Measurements from ENCODE around the gene SLC6A3.
A peak's percentile ranks its signal among the peaks of the same experiment; 100 is the strongest.

SLC6A3 gene

DNA sequence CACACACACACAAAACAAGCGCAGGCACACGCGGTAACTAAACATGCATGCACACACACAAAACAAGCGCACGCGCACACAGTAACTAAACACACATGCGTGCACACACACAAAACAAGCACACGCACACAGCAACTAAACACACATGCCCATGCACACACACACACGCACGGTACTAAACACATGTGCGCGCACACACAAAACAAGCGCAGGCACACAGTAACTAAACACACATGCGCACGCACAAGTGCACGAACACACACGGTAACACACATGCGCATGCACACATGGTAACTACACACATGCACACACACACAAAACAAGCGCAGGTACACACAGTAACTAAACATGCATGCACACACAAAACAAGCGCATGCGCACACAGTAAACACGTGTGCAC lies 19.9 kb upstream of the SLC6A3 start:
- Histone ChIP-seq H3K79me2 (ENCODE audit: control insufficient read depth, insufficient read depth, low read length, poor library complexity) (no peaks in the 10 kb centered on the region), H3K4ac (ENCODE audit: low read depth, low read length) (no peak overlapping the region), H2BK5ac (ENCODE audit: low read depth, low read length, poor library complexity) (no peak overlapping the region), H3K4me3 (ENCODE audit: low read depth, low read length) (peak overlapping the region; percentile 6), H2BK12ac (ENCODE audit: low read length) (no peak overlapping the region), H4K91ac (ENCODE audit: low read depth, low read length) (no peak overlapping the region), H2AK5ac (ENCODE audit: low read length) (no peak overlapping the region), H3K4me2 (ENCODE audit: low read length) (no peak overlapping the region), H3K27me3 (ENCODE audit: insufficient read depth, low read length) (no peaks in the 10 kb centered on the region), H4K8ac (ENCODE audit: low read depth, low read length) (no peak overlapping the region), H3K36me3 (ENCODE audit: control insufficient read depth in 1 of 2, insufficient read depth in 2 of 2, low read length in 2 of 2) (peaks cover 85 to 90% of the 10 kb centered on the region in 2 experiments), H2AFZ (ENCODE audit: insufficient read depth, low read length, poor library complexity) (no peak overlapping the region), H3K79me1 (ENCODE audit: low read length) (no peaks in the 10 kb centered on the region), H3K9me3 (ENCODE audit: insufficient read depth, low read depth, low read length) (peaks cover 16% of the 10 kb centered on the region), H3K9ac (ENCODE audit: low read length) (no peak overlapping the region), H3K14ac (ENCODE audit: low read length) (no peak overlapping the region), H4K12ac (ENCODE audit: low read depth, low read length) (no peak overlapping the region), H3K18ac (ENCODE audit: low read length) (no peak overlapping the region), H3K4me1 (ENCODE audit: control insufficient read depth in 1 of 2, insufficient read depth in 2 of 2, low read length in 2 of 2) (no peaks in the 10 kb centered on the region), H2BK120ac (ENCODE audit: insufficient read depth, low read length, poor library complexity) (no peak overlapping the region), H3K27ac (ENCODE audit: low read depth, low read length) (no peak overlapping the region), H3K23ac (ENCODE audit: low read length) (no peak overlapping the region)
- no CpG with 5 or more reads among the region's 22 CpGs for WGBS (ENCODE audit: extremely low coverage, insufficient coverage, insufficient read length)
- DNase-seq, result no peak

DNA sequence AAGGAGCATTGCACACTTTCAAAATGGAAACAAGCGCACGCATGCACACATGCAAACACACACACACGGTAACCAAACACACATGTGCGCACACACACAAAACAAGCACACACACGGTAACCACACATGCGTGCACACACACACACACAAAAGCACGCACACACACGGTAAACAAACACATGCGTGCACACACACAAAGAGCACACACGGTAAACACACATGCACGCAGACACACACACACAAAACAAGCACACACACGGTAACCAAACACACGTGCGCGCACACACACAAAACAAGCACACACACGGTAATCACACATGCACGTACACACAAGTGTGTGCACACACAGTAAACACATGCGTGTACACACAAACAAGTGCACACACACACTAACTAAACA lies 19.3 kb upstream of the SLC6A3 start:
- Histone ChIP-seq H4K12ac (ENCODE audit: low read depth, low read length) (no peak overlapping the region), H3K14ac (ENCODE audit: low read length) (no peak overlapping the region), H2AK5ac (ENCODE audit: low read length) (no peak overlapping the region), H2AFZ (ENCODE audit: insufficient read depth, low read length, poor library complexity) (no peak overlapping the region), H3K36me3 (ENCODE audit: control insufficient read depth in 1 of 2, insufficient read depth in 2 of 2, low read length in 2 of 2) (peaks cover 83 to 91% of the 10 kb centered on the region in 2 experiments), H3K4me1 (ENCODE audit: control insufficient read depth in 1 of 2, insufficient read depth in 2 of 2, low read length in 2 of 2) (no peaks in the 10 kb centered on the region), H3K9ac (ENCODE audit: low read length) (no peak overlapping the region), H2BK120ac (ENCODE audit: insufficient read depth, low read length, poor library complexity) (no peak overlapping the region), H3K4ac (ENCODE audit: low read depth, low read length) (no peak overlapping the region), H3K79me1 (ENCODE audit: low read length) (no peaks in the 10 kb centered on the region), H3K79me2 (ENCODE audit: control insufficient read depth, insufficient read depth, low read length, poor library complexity) (no peaks in the 10 kb centered on the region), H3K4me2 (ENCODE audit: low read length) (no peak overlapping the region), H2BK12ac (ENCODE audit: low read length) (no peak overlapping the region), H3K23ac (ENCODE audit: low read length) (no peak overlapping the region), H2BK5ac (ENCODE audit: low read depth, low read length, poor library complexity) (no peak overlapping the region), H3K4me3 (ENCODE audit: low read depth, low read length) (no peak overlapping the region), H3K9me3 (ENCODE audit: insufficient read depth, low read depth, low read length) (peaks cover 18% of the 10 kb centered on the region), H3K27me3 (ENCODE audit: insufficient read depth, low read length) (no peaks in the 10 kb centered on the region), H4K91ac (ENCODE audit: low read depth, low read length) (no peak overlapping the region), H4K8ac (ENCODE audit: low read depth, low read length) (no peak overlapping the region), H3K27ac (ENCODE audit: low read depth, low read length) (no peak overlapping the region), H3K18ac (ENCODE audit: low read length) (no peak overlapping the region)
- no peak for DNase-seq
- WGBS (ENCODE audit: extremely low coverage, insufficient coverage, insufficient read length), result no CpG with 5 or more reads among the region's 18 CpGs

DNA sequence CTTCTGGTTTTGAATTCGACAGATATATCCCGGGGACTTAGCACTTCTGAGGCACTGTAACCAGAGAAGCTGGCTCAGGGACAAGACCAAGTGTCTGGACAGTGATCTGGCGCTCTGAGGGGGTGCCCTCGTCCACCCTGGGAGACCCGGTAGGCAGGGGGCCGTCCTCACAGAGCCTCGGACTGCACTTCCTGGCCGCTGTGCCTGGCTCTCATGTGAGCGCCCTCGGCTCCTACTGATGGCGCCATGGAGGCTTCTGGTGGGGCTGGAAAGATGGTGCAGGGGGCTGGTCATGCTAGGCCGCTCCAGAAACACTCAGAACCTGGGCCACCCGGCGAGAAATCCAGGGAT lies 18.8 kb upstream of the SLC6A3 start:
- Histone ChIP-seq H3K4me1 (ENCODE audit: control insufficient read depth in 1 of 2, insufficient read depth in 2 of 2, low read length in 2 of 2) (no peaks in the 10 kb centered on the region), H2BK5ac (ENCODE audit: low read depth, low read length, poor library complexity) (no peak overlapping the region), H3K27me3 (ENCODE audit: insufficient read depth, low read length) (no peaks in the 10 kb centered on the region), H3K79me2 (ENCODE audit: control insufficient read depth, insufficient read depth, low read length, poor library complexity) (no peaks in the 10 kb centered on the region), H2AK5ac (ENCODE audit: low read length) (no peak overlapping the region), H3K4me2 (ENCODE audit: low read length) (no peak overlapping the region), H3K23ac (ENCODE audit: low read length) (no peak overlapping the region), H3K18ac (ENCODE audit: low read length) (no peak overlapping the region), H2BK120ac (ENCODE audit: insufficient read depth, low read length, poor library complexity) (no peak overlapping the region), H3K36me3 (ENCODE audit: control insufficient read depth in 1 of 2, insufficient read depth in 2 of 2, low read length in 2 of 2) (peaks cover 85 to 94% of the 10 kb centered on the region in 2 experiments), H3K9ac (ENCODE audit: low read length) (no peak overlapping the region), H2AFZ (ENCODE audit: insufficient read depth, low read length, poor library complexity) (no peak overlapping the region), H2BK12ac (ENCODE audit: low read length) (no peak overlapping the region), H3K9me3 (ENCODE audit: insufficient read depth, low read depth, low read length) (peaks cover 22% of the 10 kb centered on the region), H3K79me1 (ENCODE audit: low read length) (no peaks in the 10 kb centered on the region), H4K12ac (ENCODE audit: low read depth, low read length) (no peak overlapping the region), H3K4me3 (ENCODE audit: low read depth, low read length) (no peak overlapping the region), H4K8ac (ENCODE audit: low read depth, low read length) (no peak overlapping the region), H3K14ac (ENCODE audit: low read length) (no peak overlapping the region), H3K4ac (ENCODE audit: low read depth, low read length) (no peak overlapping the region), H4K91ac (ENCODE audit: low read depth, low read length) (no peak overlapping the region), H3K27ac (ENCODE audit: low read depth, low read length) (no peak overlapping the region)
- no peak for DNase-seq
- WGBS (ENCODE audit: extremely low coverage, insufficient coverage, insufficient read length), result no CpG with 5 or more reads among the region's 14 CpGs

DNA sequence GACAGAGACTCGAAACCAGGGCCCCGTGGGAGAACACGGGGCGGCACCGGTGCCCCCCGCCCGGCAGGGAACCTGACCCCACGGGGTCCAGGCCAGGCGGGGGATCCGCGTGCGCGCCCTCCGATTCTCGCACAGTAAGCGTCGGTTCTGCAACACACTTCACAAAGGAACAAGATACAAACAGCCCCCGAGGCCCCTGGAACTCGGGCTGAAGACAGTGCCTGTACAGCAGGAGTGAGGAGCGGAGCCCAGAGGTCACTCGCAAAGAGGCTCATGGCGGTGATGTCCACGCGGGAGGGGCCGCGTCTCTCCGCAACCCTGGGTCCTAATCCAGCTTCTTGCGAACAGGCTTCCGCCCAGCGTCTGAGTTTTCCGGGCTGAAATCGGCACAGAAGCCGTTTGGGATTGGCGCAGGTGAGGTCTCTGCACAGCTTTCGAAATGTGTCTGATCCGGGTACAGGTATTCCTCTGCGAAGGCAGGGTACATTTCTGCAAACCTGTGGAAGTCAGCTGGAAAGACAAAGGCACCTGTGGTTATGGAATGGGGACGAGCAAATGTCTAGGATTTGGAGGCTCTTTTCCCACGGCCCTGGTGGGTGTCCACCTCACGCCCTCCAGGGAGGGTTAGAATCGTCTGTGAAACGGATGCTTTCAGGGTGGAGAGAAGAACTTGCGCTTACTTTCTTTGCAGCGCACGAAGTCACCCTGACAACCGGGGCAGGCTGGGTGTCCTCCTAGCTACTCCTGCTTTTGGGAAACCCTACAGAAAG lies 18.3 kb upstream of the SLC6A3 start:
- Histone ChIP-seq H2AFZ (ENCODE audit: insufficient read depth, low read length, poor library complexity) (no peak overlapping the region), H3K4me2 (ENCODE audit: low read length) (no peak overlapping the region), H3K36me3 (ENCODE audit: control insufficient read depth in 1 of 2, insufficient read depth in 2 of 2, low read length in 2 of 2) (peaks cover 81 to 92% of the 10 kb centered on the region in 2 experiments), H3K79me1 (ENCODE audit: low read length) (no peaks in the 10 kb centered on the region), H3K27me3 (ENCODE audit: insufficient read depth, low read length) (no peaks in the 10 kb centered on the region), H2BK5ac (ENCODE audit: low read depth, low read length, poor library complexity) (no peak overlapping the region), H3K9me3 (ENCODE audit: insufficient read depth, low read depth, low read length) (peaks cover 24% of the 10 kb centered on the region), H4K91ac (ENCODE audit: low read depth, low read length) (no peak overlapping the region), H3K4me1 (ENCODE audit: control insufficient read depth in 1 of 2, insufficient read depth in 2 of 2, low read length in 2 of 2) (no peaks in the 10 kb centered on the region), H4K8ac (ENCODE audit: low read depth, low read length) (no peak overlapping the region), H3K14ac (ENCODE audit: low read length) (no peak overlapping the region), H3K27ac (ENCODE audit: low read depth, low read length) (no peak overlapping the region), H4K12ac (ENCODE audit: low read depth, low read length) (no peak overlapping the region), H3K18ac (ENCODE audit: low read length) (no peak overlapping the region), H3K4ac (ENCODE audit: low read depth, low read length) (no peak overlapping the region), H3K4me3 (ENCODE audit: low read depth, low read length) (no peak overlapping the region), H3K23ac (ENCODE audit: low read length) (no peak overlapping the region), H3K9ac (ENCODE audit: low read length) (no peak overlapping the region), H2BK12ac (ENCODE audit: low read length) (no peak overlapping the region), H3K79me2 (ENCODE audit: control insufficient read depth, insufficient read depth, low read length, poor library complexity) (no peaks in the 10 kb centered on the region), H2BK120ac (ENCODE audit: insufficient read depth, low read length, poor library complexity) (no peak overlapping the region), H2AK5ac (ENCODE audit: low read length) (no peak overlapping the region)
- no CpG with 5 or more reads among the region's 46 CpGs for WGBS (ENCODE audit: extremely low coverage, insufficient coverage, insufficient read length)
- no peak for DNase-seq
